IPS-18c (cell line): ENCODE data around the gene UBTFL1.
A peak's percentile ranks its signal among the peaks of the same experiment; 100 is the strongest.
"Not testable (repeated sequence)": the region's sequence is repeated elsewhere in the genome, so short reads cannot be mapped to it uniquely, and the experiment has no call there.

Experiments
- H3K4me3 ChIP-seq: 2 replicates; pipeline ENCODE4 v1.7.0; 2013; ENCODE audit warnings: low read depth, mild to moderate bottlenecking, low read length, moderate library complexity; ENCODE audit not compliant: insufficient read depth
- H3K9me3 ChIP-seq: one replicate; pipeline ENCODE4 v1.6.1; 2013; ENCODE audit warnings: mild to moderate bottlenecking, low read length, moderate library complexity; ENCODE audit not compliant: control insufficient read depth, insufficient read depth

Gene UBTFL1, protein sequence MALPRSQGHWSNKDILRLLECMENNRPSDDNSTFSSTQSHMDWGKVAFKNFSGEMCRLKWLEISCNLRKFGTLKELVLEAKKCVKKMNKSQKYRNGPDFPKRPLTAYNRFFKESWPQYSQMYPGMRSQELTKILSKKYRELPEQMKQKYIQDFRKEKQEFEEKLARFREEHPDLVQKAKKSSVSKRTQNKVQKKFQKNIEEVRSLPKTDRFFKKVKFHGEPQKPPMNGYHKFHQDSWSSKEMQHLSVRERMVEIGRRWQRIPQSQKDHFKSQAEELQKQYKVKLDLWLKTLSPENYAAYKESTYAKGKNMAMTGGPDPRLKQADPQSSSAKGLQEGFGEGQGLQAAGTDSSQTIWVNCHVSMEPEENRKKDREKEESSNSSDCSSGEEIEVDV

DNA sequence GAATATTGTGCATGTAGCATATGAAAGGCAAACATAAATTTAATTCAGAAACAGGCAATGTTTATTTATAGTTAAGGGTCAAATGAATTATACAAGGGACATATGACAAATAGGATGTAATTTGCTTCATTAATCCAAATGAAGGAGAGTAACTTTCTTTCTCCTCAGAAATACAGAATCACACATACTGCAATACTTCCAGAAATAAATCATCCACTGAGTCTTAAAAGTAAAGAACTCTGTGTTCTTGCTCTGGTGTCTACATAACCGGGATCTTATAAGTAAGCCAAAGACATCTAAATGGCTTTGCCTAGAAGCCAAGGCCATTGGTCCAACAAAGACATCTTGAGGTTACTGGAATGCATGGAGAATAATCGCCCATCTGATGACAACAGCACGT is at the start of gene UBTFL1:
TSS of gene UBTFL1 (plus strand) at position 301 of the 400 bp plus-strand sequence. CDS start at position 301, 0 bp downstream.
- H3K4me3 ChIP-seq, H3K9me3 ChIP-seq: not testable (repeated sequence)

DNA sequence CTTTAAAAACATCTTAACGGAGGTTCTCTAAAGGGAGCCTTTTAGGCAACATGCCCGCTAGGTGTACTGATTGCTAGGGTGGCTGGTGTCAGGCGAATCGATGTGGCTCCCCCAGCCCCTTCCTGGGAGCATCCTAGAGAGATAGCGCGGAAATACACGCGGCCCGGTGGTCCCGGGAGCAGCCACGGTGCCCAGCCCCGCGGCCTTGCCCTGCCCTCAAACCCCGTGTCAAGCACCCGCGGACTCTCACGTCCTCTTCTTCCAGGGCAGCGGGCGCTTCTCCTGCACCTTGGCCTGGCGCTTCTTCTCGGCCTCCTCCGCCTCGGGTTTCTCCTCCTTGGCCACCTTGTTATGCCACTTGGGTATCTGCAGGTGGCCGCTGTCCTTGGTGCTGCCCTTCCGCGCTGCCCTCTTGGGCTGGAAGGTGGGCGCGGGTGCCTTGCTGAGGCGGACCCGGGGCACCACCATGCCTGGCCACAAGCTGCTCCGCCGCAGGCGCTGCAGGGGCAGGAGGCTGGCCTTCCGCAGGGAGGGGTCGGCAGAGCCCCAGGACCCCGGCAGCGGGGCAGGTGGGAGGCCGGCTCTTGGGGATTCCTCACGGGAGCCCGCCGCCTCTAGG is 34.0 kb upstream of the UBTFL1 start:
- H3K9me3 ChIP-seq, H3K4me3 ChIP-seq: not testable (repeated sequence)

DNA sequence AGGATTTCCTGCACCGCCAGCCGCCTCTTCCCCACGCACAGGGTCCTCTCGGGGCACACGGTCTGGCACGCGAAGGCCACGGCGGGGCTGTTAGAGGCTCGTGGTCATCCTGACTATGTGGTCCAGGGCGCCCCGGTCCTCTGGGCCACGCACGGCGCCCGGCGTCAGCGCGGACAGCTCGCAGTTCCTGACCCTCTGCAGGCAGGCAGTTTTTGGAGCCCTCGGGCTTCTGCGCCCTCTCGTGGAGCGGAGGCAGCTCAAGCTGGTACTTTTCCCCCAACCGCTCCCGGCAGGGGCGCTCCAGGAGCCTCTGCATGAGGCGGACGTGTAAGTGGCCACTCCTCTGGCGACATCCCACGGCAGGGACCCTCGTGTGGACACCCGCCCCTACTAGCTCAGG is 33.4 kb upstream of the UBTFL1 start:
- H3K4me3 ChIP-seq, H3K9me3 ChIP-seq: not testable (repeated sequence)

DNA sequence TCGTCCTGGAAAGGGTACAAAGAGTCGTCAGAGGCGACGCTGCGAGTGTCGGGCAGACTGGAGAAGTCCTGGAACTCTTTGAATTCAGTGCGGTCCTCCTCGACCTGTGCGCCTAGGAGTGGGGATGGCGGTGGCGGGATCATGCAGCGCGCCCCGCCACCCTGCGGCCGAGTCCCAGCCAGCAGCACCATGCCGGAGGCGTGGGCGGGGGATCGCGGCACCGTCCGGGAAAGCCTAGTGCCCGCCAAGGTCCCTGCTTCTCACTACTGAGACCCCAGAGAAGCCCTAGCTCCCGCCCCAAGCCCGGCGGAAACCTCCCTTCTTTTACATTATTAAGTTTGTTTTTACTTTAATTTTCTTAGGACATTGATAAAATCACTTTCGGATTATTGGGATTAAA is 32.2 kb upstream of the UBTFL1 start:
- H3K4me3 ChIP-seq: not testable (repeated sequence)

DNA sequence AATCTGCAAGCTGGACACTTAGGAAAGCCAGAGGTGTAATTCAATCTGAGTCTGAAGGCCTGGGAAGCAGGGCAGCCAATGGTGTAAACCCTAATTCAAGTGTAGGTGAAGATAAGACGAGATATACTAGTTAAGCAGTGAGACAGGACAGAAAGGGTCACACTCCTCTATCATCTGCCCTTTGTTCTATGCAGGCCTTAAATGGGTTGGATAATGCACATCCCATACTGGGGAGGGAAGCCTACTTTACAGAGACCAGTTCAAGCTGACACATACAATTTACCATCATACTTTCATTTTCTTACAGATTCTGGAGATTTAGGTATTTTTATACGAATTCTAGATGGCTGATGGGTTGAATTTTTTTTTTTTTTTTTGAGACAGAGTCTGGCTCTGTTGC is 3.0 kb downstream of the UBTFL1 start:
- not testable (repeated sequence) for H3K9me3 ChIP-seq, H3K4me3 ChIP-seq

More for the DNA sequence above, 32.2 kb upstream of the UBTFL1 start:
- H3K9me3 ChIP-seq: not testable (repeated sequence)

DNA sequence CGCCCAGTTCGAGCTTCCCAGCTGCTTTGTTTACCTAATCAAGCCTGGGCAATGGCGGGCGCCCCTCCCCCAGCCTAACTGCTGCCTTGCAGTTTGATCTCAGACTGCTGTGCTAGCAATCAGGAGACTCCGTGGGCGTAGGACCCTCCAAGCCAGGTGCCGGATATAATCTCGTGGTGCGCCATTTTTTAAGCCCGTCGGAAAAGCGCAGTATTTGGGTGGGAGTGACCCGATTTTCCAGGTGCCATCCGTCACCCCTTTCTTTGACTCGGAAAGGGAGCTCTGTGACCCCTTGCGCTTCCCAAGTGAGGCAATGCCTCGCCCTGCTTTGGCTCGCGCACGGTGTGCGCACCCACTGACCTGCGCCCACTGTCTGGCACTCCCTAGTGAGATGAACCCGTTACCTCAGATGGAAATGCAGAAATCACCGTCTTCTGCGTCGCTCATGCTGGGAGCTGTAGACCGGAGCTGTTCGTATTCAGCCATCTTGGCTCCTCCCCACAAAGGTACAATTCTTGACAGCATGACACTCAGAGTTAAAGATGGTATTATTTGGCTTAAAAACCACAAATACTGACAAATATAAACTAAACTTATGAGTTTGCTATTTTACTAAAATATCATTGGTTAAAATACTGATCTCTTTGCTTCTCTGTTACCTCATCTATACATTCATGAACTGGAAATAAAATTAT is 9.6 kb downstream of the UBTFL1 start:
- H3K4me3 ChIP-seq, H3K9me3 ChIP-seq: not testable (repeated sequence)

DNA sequence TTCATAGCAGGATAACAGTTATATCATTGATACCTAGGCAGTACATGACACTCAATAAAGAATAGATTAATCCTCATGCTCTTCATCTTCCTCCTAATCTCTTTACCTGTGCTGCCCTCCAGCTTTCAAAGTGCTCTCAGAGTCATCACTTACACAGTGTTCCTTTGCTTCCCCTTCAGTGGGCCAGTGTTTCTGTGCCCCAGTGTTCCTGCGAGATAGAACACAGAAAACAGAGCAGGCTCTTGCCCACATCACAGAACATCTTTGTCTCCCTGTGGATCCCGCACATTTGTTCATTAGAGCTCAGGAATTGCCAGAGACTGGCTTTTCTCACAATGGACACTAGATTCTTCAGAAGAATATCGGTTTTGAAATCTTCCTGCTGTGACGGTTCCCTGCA is 12.5 kb downstream of the UBTFL1 start:
- H3K9me3 ChIP-seq, H3K4me3 ChIP-seq: not testable (repeated sequence)

DNA sequence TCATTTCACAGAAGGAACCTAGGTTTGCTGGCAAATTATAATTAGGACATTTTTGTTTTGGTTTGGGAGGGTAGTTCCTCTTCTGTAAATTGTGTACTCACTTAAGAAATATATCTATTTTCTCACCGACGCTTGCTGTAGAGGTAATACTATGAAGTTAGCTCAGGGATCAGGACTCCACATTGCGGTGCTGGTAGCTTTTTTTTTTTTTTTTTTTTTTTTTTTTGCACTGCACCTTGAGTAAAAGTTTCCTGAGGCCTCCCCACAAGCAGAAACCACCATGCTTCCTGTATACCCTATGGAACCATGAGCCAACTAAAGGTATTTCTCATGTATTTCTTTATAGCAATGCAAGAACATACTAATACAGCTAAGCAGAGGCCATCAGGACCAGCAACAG is 14.7 kb downstream of the UBTFL1 start:
- Histone ChIP-seq H3K9me3 (no peaks in the 10 kb centered on the region), H3K4me3 (no peak overlapping the region)

DNA sequence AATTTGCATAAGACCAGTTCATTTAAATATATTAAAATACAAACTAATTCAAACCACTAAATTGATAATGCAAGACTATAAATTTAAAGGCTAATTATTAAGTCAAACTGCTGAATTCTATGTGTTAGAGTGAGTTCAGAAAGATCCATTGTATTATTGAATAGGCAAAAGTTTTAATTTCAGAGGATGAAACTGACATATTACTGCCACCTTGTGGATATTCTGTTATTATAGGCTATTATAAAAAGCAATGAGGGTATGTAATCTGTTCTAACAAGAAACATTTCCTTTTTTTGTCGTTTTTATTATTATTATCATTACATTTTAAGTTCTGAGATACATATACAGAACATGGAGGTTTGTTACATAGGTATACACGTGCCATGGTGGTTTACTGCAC is 27.8 kb downstream of the UBTFL1 start:
- H3K9me3 ChIP-seq: no peaks in the 10 kb centered on the region
- H3K4me3 ChIP-seq: no peak overlapping the region

DNA sequence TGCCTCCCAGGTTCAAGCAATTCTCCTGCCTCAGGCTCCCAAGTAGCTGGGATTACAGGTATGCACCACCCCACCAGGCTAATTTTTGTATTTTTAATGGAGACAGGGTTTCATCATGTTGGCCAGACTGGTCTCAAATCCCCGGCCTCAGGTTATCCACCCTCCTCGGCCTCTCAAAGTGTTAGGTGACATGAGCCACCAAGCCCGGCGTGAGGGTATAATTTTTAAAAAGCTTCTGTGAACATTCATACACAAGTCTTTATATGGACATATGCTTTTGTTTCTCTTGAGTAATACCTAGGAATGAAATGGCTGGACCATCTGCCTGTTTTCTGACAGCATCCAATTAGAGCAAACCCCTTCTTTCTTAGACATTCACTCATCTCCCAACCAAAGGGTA is 34.4 kb downstream of the UBTFL1 start:
- H3K9me3 ChIP-seq: no peaks in the 10 kb centered on the region
- H3K4me3 ChIP-seq: no peak overlapping the region

DNA sequence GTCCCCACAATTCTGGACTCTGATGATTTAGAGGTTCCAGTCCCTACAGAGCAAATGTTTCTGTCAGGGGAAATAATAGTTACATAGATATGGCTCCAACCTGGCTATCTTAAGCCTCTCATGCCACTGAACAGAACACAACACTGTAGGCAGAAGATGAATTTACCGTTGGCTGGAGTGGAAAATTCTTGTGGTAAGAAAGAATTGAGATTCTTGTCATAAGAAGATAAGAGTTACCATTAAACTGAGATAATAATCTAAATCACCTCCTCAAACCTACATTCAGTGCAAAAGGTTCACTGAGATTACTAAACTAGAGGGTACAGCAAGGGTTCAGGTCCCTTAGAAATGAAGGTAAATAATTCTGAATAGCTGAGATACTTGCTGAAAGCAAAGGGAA is 38.6 kb downstream of the UBTFL1 start:
- Histone ChIP-seq H3K9me3 (no peaks in the 10 kb centered on the region), H3K4me3 (no peak overlapping the region)

DNA sequence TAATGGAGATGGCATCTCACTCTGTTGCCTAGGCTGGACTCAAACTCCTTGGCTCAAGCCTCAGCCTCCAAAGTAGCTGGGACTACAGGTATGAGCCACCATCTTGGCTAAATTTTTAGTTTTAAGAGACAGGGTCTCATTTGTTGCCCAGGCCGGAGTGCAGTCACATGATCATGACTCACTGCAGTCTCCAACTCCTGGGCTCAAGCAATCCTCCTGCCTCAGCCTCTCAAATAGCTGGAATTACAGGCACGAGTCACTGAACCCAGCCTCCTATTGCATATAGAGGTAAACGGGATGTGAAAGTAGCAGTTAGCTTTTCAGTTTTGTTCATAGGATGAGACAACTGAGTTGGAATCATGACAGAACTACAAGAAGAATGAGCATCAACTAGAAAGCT is 39.2 kb downstream of the UBTFL1 start:
- no peaks in the 10 kb centered on the region for H3K9me3 ChIP-seq
- no peak overlapping the region for H3K4me3 ChIP-seq

DNA sequence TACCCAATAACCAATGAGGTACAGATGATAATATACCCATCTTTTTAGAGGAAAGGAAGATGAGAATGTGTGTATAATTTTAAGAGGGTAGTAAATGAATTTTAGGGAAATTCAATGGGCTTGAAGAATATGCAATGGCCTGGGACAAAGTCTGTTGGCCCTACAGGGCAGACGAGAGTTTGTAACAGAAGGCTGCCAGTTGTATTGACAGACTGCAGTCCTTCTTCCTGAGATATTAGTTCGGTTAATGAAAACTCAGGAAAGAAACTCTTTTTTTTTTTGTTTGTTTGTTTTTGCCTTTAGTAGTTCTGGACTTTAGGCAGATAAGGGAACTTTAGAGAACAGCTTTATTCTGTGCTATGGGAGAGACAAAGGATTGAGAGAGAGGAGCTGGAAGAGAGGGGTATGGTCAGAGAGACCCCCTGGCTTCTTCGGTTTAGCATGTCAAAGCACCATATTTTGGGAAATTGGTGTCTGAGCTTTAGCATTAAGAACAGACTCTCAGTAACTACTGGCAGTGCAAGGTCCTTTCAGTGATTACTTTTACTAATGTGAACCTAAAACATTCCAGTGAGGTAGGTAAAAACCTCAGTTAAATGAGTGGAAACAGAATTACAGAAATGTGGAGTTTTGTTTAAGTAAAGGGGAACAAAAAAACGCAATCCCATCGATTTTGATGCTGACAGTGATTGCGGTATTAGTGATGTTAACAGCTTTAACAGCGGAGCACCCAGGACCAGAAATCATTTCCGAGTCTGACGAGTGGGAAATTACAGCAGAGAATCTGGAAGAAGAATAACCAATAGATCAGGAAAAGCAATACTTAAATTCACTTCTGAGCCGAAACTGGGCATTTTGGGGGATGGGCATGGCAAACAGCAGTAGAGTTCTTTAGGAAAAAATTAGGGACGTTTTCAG is 48.1 kb downstream of the UBTFL1 start:
- peak overlapping the region; percentile 63 for H3K4me3 ChIP-seq
- no peaks in the 10 kb centered on the region for H3K9me3 ChIP-seq

DNA sequence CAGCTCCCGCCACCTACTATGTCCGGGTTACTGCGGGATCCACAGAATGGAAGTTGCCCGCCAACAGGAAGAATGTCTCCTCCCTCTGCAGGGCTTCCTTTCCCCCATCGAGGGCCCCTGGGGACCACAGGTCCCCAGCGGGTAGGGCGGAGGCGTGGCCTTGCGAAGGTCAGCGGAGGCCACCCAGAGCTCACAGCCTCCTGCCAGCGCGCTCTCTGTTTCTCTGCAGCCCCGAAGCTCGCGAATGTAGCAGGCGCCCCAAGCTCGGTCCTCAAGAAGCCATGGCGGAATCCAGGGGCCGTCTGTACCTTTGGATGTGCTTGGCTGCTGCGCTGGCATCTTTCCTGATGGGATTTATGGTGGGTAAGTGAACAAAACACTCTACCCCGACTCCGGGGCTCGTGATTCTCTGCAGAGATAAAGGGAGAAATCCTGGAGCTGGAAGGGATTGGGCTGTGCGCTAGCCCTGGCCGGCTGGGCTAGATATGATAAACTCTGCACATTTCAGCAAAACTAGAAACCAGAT is 48.8 kb downstream of the UBTFL1 start, which contains the start of gene NAALAD2:
TSS of gene NAALAD2 (plus strand) at position 186 of the 526 bp plus-strand sequence. CDS start at position 282, 96 bp downstream.
- H3K4me3 ChIP-seq: peak within 1 kb of the TSS; percentile 63
- H3K9me3 ChIP-seq: no peaks in the 10 kb centered on the region

DNA sequence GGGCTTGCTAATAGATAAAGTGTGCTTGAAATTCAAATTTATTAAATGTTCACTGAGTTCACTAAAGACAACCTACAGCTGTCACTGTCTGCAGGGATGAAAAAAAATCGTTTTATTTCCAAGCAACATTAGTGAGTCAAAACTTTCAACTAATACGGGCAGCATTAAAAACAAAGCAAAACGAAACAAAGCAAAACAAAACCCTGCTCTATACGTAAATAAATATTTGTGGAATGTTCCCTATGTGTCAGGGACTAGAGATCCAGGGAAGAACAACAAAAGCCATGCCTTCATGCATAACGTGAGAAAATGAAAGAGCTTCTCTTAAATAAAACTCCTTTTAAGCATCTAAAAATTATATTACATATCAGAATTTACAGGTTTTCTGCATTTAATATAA is 49.3 kb downstream of the UBTFL1 start:
- H3K4me3 ChIP-seq: peak overlapping the region; percentile 63
- H3K9me3 ChIP-seq: no peaks in the 10 kb centered on the region
